Rectal smooth muscle tissue (tissue), 1 donor: Measurements from ENCODE around the gene ARID3C.
A peak's percentile ranks its signal among the peaks of the same experiment; 100 is the strongest.

Experiments used
- H3K27ac ChIP-seq: one replicate; pipeline ENCODE4 v1.7.0; 2013; ENCODE audit warnings: low read depth, low read length, inconsistent platforms
- H3K27me3 ChIP-seq: one replicate; pipeline ENCODE4 v1.7.0; 2013; ENCODE audit warnings: low read length; ENCODE audit not compliant: control insufficient read depth, insufficient read depth
- H3K36me3 ChIP-seq: one replicate; pipeline ENCODE4 v1.7.0; 2013; ENCODE audit warnings: low read length; ENCODE audit not compliant: control insufficient read depth, insufficient read depth
- H3K4me1 ChIP-seq: one replicate; pipeline ENCODE4 v1.7.0; 2013; ENCODE audit warnings: low read length; ENCODE audit not compliant: control insufficient read depth, insufficient read depth
- H3K4me3 ChIP-seq: one replicate; pipeline ENCODE4 v1.7.0; 2013; ENCODE audit warnings: low read length
- H3K9ac ChIP-seq: one replicate; pipeline ENCODE4 v1.7.0; 2013; ENCODE audit warnings: low read length

Gene ARID3C

GRCh38 chr9:34599546-34599945 is 29.3 kb downstream of the ARID3C start:
- Histone ChIP-seq H3K4me3 (no peak overlapping the region), H3K36me3 (no peaks in the 10 kb centered on the region), H3K9ac (no peak overlapping the region), H3K4me1 (no peaks in the 10 kb centered on the region), H3K27me3 (no peaks in the 10 kb centered on the region), H3K27ac (no peak overlapping the region)

- Histone ChIP-seq H3K4me1 (peaks cover 7% of the 10 kb centered on the region), H3K27me3 (peaks cover 20% of the 10 kb centered on the region), H3K4me3 (no peak overlapping the region), H3K36me3 (no peaks in the 10 kb centered on the region), H3K9ac (no peak overlapping the region), H3K27ac (no peak overlapping the region)
Observed at GRCh38 chr9:34594177-34594576, 34.7 kb downstream of the ARID3C start.

- Histone ChIP-seq H3K27ac (no peak overlapping the region), H3K27me3 (peaks cover 29% of the 10 kb centered on the region), H3K9ac (no peak overlapping the region), H3K4me1 (peaks cover 7% of the 10 kb centered on the region), H3K4me3 (no peak overlapping the region), H3K36me3 (no peaks in the 10 kb centered on the region)
Observed at GRCh38 chr9:34592895-34593601, 35.8 kb downstream of the ARID3C start.

GRCh38 chr9:34591917-34592866 is 36.7 kb downstream of the ARID3C start:
- H3K27ac ChIP-seq, result no peak overlapping the region
- H3K27me3 ChIP-seq, result peaks cover 36% of the 10 kb centered on the region
- peaks cover 7% of the 10 kb centered on the region for H3K4me1 ChIP-seq
- no peaks in the 10 kb centered on the region for H3K36me3 ChIP-seq
- no peak overlapping the region for H3K9ac ChIP-seq
- H3K4me3 ChIP-seq, result no peak overlapping the region

GRCh38 chr9:34591248-34591916 is 37.5 kb downstream of the ARID3C start:
- Histone ChIP-seq H3K27ac (no peak overlapping the region), H3K9ac (no peak overlapping the region), H3K4me1 (peaks cover 7% of the 10 kb centered on the region)

GRCh38 chr9:34590381-34591247 is 38.3 kb downstream of the ARID3C start:
- no peak overlapping the region for H3K27ac ChIP-seq
- H3K4me1 ChIP-seq, result peaks cover 7% of the 10 kb centered on the region
- H3K27me3 ChIP-seq, result peaks cover 49% of the 10 kb centered on the region

More at GRCh38 chr9:34591248-34591916, 37.5 kb downstream of the ARID3C start:
- H3K4me3 ChIP-seq, result peak overlapping the region; percentile 65
- H3K27me3 ChIP-seq, result peaks cover 42% of the 10 kb centered on the region
- H3K36me3 ChIP-seq, result no peaks in the 10 kb centered on the region

GRCh38 chr9:34589636-34590380 is 39.1 kb downstream of the ARID3C start, which contains the start of gene CNTFR:
TSS of gene CNTFR (minus strand) at chr9:34589724. CDS start at chr9:34568981, 20,743 bp downstream.
- Histone ChIP-seq H3K27me3 (peaks cover 52% of the 10 kb centered on the region), H3K4me1 (peaks cover 7% of the 10 kb centered on the region), H3K4me3 (peak within 1 kb of the TSS; percentile 53), H3K36me3 (no peaks in the 10 kb centered on the region), H3K9ac (no peak within 1 kb of the TSS), H3K27ac (no peak within 1 kb of the TSS)

More at GRCh38 chr9:34590381-34591247, 38.3 kb downstream of the ARID3C start:
- peak overlapping the region; percentile 65 for H3K4me3 ChIP-seq
- H3K36me3 ChIP-seq, result no peaks in the 10 kb centered on the region
- H3K9ac ChIP-seq, result no peak overlapping the region

- H3K9ac ChIP-seq, result no peak overlapping the region
- H3K36me3 ChIP-seq, result no peaks in the 10 kb centered on the region
- peaks cover 7% of the 10 kb centered on the region for H3K4me1 ChIP-seq
- H3K27ac ChIP-seq, result no peak overlapping the region
- peak overlapping the region; percentile 53 for H3K4me3 ChIP-seq
- peaks cover 50% of the 10 kb centered on the region for H3K27me3 ChIP-seq
Observed at GRCh38 chr9:34588671-34589635, 39.9 kb downstream of the ARID3C start.

GRCh38 chr9:34587271-34587670 is 41.6 kb downstream of the ARID3C start:
- Histone ChIP-seq H3K9ac (no peak overlapping the region), H3K36me3 (no peaks in the 10 kb centered on the region), H3K27ac (no peak overlapping the region), H3K27me3 (peaks cover 43% of the 10 kb centered on the region), H3K4me1 (no peaks in the 10 kb centered on the region), H3K4me3 (no peak overlapping the region)

GRCh38 chr9:34585946-34586669 is 42.8 kb downstream of the ARID3C start:
- H3K4me1 ChIP-seq, result no peaks in the 10 kb centered on the region
- no peaks in the 10 kb centered on the region for H3K36me3 ChIP-seq

More at GRCh38 chr9:34585946-34586669, 42.8 kb downstream of the ARID3C start:
- Histone ChIP-seq H3K27me3 (peaks cover 37% of the 10 kb centered on the region), H3K4me3 (no peak overlapping the region), H3K9ac (no peak overlapping the region), H3K27ac (no peak overlapping the region)
